Stomach (tissue), 19 donors: ENCODE data around the gene TOP2A. TPM values are rescaled to one million over a fixed set of nuclear protein-coding genes. Genes with fewer than 3 reads are reported as not detected.

ENCODE experiments used
- DNase-seq, 2 donors: peaks; one replicate each; pipeline versions ENCODE4 v3.0.0 to v3.0.0-alpha.2; 2013 to 2019
- H3K27ac ChIP-seq, 5 donors: fragments of 200-600 bp in 4 of 5; sonication (generic) in 4 of 5; one replicate each; pipeline ENCODE4 v1.5.1; 2013 to 2019; ENCODE audit warnings: mild to moderate bottlenecking in 1 of 5, moderate library complexity in 1 of 5
- H3K27me3 ChIP-seq, 3 donors: fragments of 200-600 bp; sonication (generic); one replicate each; pipeline ENCODE4 v1.5.1; 2017 to 2019; ENCODE audit warnings: mixed run types in 1 of 3
- H3K36me3 ChIP-seq, 4 donors: fragments of 200-600 bp; sonication (generic); 1 replicate in 3 of 4; 2 replicates in 1 of 4; pipeline ENCODE4 v1.5.1; 2016 to 2019
- H3K4me1 ChIP-seq, 4 donors: fragments of 200-600 bp; sonication (generic); one replicate each; pipeline ENCODE4 v1.5.1; 2016 to 2019
- H3K4me3 ChIP-seq, 4 donors: fragments of 200-600 bp; sonication (generic) in 3 of 4; one replicate each; pipeline ENCODE4 v1.5.1; 2016 to 2019; ENCODE audit warnings: mild to moderate bottlenecking in 1 of 4
- H3K9me3 ChIP-seq, 4 donors: fragments of 200-600 bp; sonication (generic); one replicate each; pipeline ENCODE4 v1.5.1; 2016 to 2019
- CTCF ChIP-seq, 7 experiments: fragments of 450-650 bp in 4 of 7; fragments of 200-600 bp in 3 of 7; sonication (generic) in 3 of 7; IDR thresholded peaks; one replicate each; pipeline ENCODE4 v1.5.1; 2016 to 2019; ENCODE audit warnings: antibody characterized with exemption in 7 of 7, control low read depth in 2 of 7, mild to moderate bottlenecking in 1 of 7
- EP300 ChIP-seq: sonication (generic); formaldehyde crosslinking; IDR thresholded peaks from one replicate; pipeline ENCODE4 v1.6.1; 2017; ENCODE audit warnings: antibody characterized with exemption
- POLR2A ChIP-seq, 4 donors: fragments of 450-650 bp; IDR thresholded peaks; one replicate each; pipeline ENCODE4 v1.6.1; 2016; ENCODE audit warnings: antibody characterized with exemption in 4 of 4, control low read depth in 2 of 4, mild to moderate bottlenecking in 1 of 4, moderate library complexity in 1 of 4
- POLR2AphosphoS5 ChIP-seq, 3 donors: sonication (generic); formaldehyde crosslinking; IDR thresholded peaks; one replicate each; pipeline ENCODE4 v1.6.1; 2016; ENCODE audit warnings: antibody characterized with exemption in 3 of 3
- WGBS, 5 donors: extraction: QIAGEN DNeasy Blood & Tissue Kit in 3 of 5; methylation state at CpG; one replicate each; pipeline versions ENCODE4 v1.1.5 to v1.1.7; 2013 to 2018; 5-methylcytosine and 5-hydroxymethylcytosine counted together
- intact Hi-C: fragments of 100-400 bp; cut with DNase I; formaldehyde crosslinking; loops from one replicate; pipeline ENCODE4 v1.15.1; 2023; ENCODE audit warnings: low total_unique reads
- long read RNA-seq, 10 donors: transcript quantifications; one replicate each; lab custom pipeline, GENCODE V29; 2026
- polyA plus RNA-seq, 3 donors: library from polyadenylated mRNA; stranded (reverse); fragments of 200-250 nt; gene quantifications; one replicate each; pipeline ENCODE4 v1.2.3, GENCODE V29; 2013
- total RNA-seq, 5 donors: library from RNA; depleted of rRNA; stranded (reverse); fragments of >200 nt; gene quantifications; one replicate each; pipeline versions ENCODE4 v1.1.0 to v1.2.3, GENCODE V29; 2014 to 2016
- donor health status: healthy with polysubstance abuse.
- donor health status: Bipolar disorder and iron deficiency.
- donor health status: healthy.

TOP2A gene
- total RNA-seq (100 to 1,000 TPM in 1 of 5 donors, 10 to 100 TPM in 2, 1 to 10 TPM in 2; 8.0 to 129 (median 17.2) TPM), polyA plus RNA-seq (10 to 100 TPM in 1 of 3 donors, 1 to 10 TPM in 2; 1.2 to 27.3 (median 9.1) TPM)
- long read RNA-seq, donor 1, partial matches to known transcripts = 18 of 21 reads
- long read RNA-seq, donor 1, other reads (novel, unspliced or antisense) = 0 of 21 reads
- long read RNA-seq, donor 2, full-length matches to known transcripts = 2 of 15 reads
- long read RNA-seq, donor 2, partial matches to known transcripts = 13 of 15 reads
- long read RNA-seq, donor 2, other reads (novel, unspliced or antisense) = 0 of 15 reads
- long read RNA-seq, donor 3, partial matches to known transcripts = 5 of 6 reads
- long read RNA-seq, donor 3, other reads (novel, unspliced or antisense) = 0 of 6 reads
- long read RNA-seq, donor 4 = 0 reads
- long read RNA-seq, donor 5, partial matches to known transcripts = 12 of 12 reads
- long read RNA-seq, donor 5, other reads (novel, unspliced or antisense) = 0 of 12 reads
- long read RNA-seq, donor 6, partial matches to known transcripts = 52 of 55 reads
- long read RNA-seq, donor 6, other reads (novel, unspliced or antisense) = 0 of 55 reads
- long read RNA-seq, donor 7, partial matches to known transcripts = 12 of 12 reads
- long read RNA-seq, donor 7, other reads (novel, unspliced or antisense) = 0 of 12 reads
- long read RNA-seq, donor 8, partial matches to known transcripts = 19 of 20 reads
- long read RNA-seq, donor 8, other reads (novel, unspliced or antisense) = 0 of 20 reads
- long read RNA-seq, donor 9, full-length matches to known transcripts = 1 of 1 reads
- long read RNA-seq, donor 9, partial matches to known transcripts = 0 of 1 reads
- long read RNA-seq, donor 9, other reads (novel, unspliced or antisense) = 0 of 1 reads
- long read RNA-seq, donor 10 = 0 reads

GRCh38 chr17:40417609-40418427 is at the start of gene TOP2A:
TOP2A (minus strand) TSS chr17:40417896; CDS start chr17:40417791, 105 bp downstream.
- intact Hi-C loops = loop anchor here (10.0 kb wide), 1 partner anchor 123 kb away; no protein-coding TSS in a partner anchor
- peak; percentile 99 to 100 for DNase-seq
- TF ChIP-seq EP300 (no peak), POLR2AphosphoS5 (IDR thresholded peaks at IDR 0.05) (peak in 1 of 3 donors; percentile 37)
- H3K27me3 ChIP-seq = no peaks in the 10 kb centered on the region
- H3K4me3 ChIP-seq = peak within 1 kb of the TSS; percentile 54 to 75 (median 66)
- H3K27ac ChIP-seq = peak within 1 kb of the TSS in 4 of 5 donors; percentile 65 to 70 (median 67)
- no peaks in the 10 kb centered on the region for H3K9me3 ChIP-seq
- peaks cover 4 to 47% (median 19%) of the 10 kb centered on the region in 4 donors for H3K4me1 ChIP-seq
- 0 to 1% (median 0%) methylated on average over 34 to 49 of the region's 49 CpGs for WGBS, 5 donors
- no peaks in the 10 kb centered on the region for H3K36me3 ChIP-seq

DNA sequence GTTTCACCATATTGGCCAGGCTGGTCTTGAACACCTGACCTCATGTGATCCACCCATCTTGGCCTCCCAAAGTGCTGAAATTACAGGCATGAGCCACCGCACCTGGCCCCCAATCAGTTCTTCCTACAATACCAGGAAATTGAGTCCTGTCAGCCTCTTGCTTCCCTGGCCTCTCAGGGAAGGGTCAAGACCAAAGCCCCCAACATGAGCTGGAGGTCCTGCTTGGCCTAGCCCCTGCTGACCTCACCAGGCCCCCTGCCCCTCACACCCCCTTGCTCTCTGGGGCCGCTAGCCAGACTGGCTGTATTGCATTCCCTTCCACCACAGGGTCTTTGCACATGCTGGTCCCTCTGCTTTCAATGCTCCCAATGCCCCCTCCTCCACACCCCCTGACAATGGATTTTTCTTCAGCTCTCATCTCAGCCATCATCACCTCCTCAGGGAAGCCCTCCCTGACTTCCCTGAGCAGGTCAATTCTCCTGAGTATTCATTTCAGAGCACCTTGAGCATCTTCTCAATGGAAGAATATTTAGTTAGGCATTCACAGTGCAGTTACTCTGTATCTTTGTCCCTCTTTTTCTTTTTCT is 49.7 kb upstream of the TOP2A start:
- no peaks in the 10 kb centered on the region for H3K36me3 ChIP-seq
- H3K9me3 ChIP-seq = no peaks in the 10 kb centered on the region
- TF ChIP-seq EP300 (no peak), POLR2A (IDR thresholded peaks at IDR 0.05) (no peak), POLR2AphosphoS5 (IDR thresholded peaks at IDR 0.05) (no peak), CTCF (IDR thresholded peaks at IDR 0.05) (no peak)
- H3K4me3 ChIP-seq = no peak overlapping the region
- H3K27ac ChIP-seq = no peak overlapping the region
- no peak for DNase-seq
- WGBS, 5 donors = 88 to 98% (median 92%) methylated on average over 2 of the region's 2 CpGs
- intact Hi-C loops = no loop called here
- H3K27me3 ChIP-seq = no peaks in the 10 kb centered on the region
- H3K4me1 ChIP-seq = peaks cover 0 to 36% (median 10%) of the 10 kb centered on the region in 4 donors

- no peaks in the 10 kb centered on the region for H3K27me3 ChIP-seq
- no peak overlapping the region for H3K27ac ChIP-seq
- H3K4me1 ChIP-seq = peaks cover 0 to 36% (median 15%) of the 10 kb centered on the region in 4 donors
- intact Hi-C loops = no loop called here
- no peak for TF ChIP-seq POLR2AphosphoS5 (IDR thresholded peaks at IDR 0.05)
- TF ChIP-seq EP300 = no peak
- no peak for TF ChIP-seq POLR2A (IDR thresholded peaks at IDR 0.05)
- no peak for TF ChIP-seq CTCF (IDR thresholded peaks at IDR 0.05)
- 76 to 91% (median 78%) methylated on average over 10 to 11 of the region's 11 CpGs for WGBS, 5 donors
- no peak overlapping the region for H3K4me3 ChIP-seq
- no peaks in the 10 kb centered on the region for H3K36me3 ChIP-seq
- H3K9me3 ChIP-seq = no peaks in the 10 kb centered on the region
- DNase-seq = no peak
These were observed 48.7 kb upstream of the TOP2A start for GRCh38 chr17:40466298-40466971.

- H3K27me3 ChIP-seq = no peaks in the 10 kb centered on the region
- no peak overlapping the region for H3K4me3 ChIP-seq
- WGBS, 5 donors = 85 to 93% (median 88%) methylated on average over 5 of the region's 5 CpGs
- no peak overlapping the region for H3K27ac ChIP-seq
- DNase-seq = no peak
- no peak for TF ChIP-seq POLR2AphosphoS5 (IDR thresholded peaks at IDR 0.05)
- H3K4me1 ChIP-seq = peaks cover 3 to 45% (median 32%) of the 10 kb centered on the region in 4 donors
- H3K36me3 ChIP-seq = no peaks in the 10 kb centered on the region
- no peaks in the 10 kb centered on the region for H3K9me3 ChIP-seq
- intact Hi-C loops = no loop called here
These were observed 46.7 kb upstream of the TOP2A start for GRCh38 chr17:40464392-40464855.
